Activated T-helper 1 cell treated with anti-CD3 and anti-CD28 coated beads, Interleukin-2, amount 50 U/mL, for 16 hours (primary cell): ENCODE measurements around the gene CD7.

ENCODE experiments used
- DNase-seq, 2 donors: peaks; one replicate each; pipeline ENCODE4 v3.0.0-alpha.2; 2020; ENCODE audit warnings: low read depth in 1 of 2, low spot score in 1 of 2

The CD7 gene

DNA sequence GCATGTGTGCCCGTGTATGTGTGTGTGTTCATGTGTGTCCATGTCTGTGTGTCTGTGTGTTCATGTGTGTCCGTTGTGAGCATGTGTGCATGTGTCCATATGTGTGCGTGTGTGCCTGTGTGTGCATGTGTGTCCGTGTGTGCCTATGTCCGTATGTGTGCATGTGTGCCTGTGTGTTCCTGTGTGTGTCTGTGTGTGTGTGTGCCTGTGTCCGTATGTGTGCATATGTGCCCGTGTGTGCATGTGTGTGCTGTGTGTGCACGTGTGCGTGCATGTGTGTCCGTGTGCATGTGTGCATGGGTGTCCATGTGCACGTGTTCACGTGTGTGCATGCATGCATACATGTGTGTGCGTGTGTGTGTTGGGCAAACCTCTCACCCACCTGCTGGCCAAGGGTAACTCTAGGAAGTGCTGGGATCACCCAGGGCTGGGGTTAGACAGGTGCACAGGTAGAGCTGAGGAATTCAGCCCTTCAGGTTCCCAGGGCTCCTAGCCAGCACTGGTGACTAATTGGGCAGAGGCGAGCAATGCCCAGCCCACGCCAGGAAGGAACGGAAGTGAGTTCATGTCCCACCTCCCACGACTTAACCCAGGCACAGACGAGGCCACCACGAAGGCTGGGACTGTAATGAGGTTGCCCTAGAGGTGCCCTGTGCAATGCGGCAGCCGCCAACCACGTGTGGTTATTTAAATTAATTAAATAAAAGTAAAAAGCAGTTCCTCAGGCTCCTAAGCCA lies 35.7 kb downstream of the CD7 start:
- peak in 1 of 2 donors; percentile 42 for DNase-seq

DNA sequence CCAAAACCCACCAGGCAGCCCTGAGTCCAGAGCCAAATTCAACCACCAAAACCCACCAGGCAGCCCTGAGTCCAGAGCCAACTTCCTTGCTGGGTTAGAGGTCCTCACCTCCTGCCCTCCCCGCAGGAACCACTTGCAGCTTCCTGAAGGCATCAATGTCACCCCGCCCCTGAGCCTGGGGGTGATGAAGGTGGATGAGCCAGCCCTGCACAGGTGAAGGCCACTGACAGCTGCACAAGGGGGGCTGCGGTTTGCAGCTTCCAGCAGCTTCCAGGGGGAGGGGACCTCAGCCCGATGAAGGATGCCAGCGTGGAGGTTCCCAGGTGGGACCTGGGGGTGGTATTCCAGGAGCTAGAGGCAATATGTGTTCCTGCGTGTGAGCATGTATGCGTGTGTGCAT lies 36.3 kb downstream of the CD7 start:
- no peak for DNase-seq

DNA sequence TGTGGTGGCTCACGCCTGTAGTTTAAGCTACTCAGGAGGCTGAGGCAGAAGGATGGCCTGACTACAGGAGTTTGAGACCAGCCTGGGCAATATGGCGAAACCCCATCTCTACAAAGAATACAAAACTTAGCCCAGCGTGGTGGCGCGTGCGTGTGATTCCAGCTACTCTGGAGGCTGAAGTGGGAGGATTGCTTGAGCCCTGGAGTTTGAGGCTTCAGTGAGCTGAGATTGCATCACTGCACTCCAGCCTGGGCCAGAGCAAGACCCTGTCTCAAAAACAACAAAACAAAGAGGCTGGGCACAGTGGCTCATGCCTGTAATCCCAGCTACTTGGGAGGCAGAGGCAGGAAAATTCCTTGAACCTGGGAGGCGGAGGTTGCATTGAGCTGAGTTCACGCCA lies 36.9 kb downstream of the CD7 start:
- DNase-seq = no peak

DNA sequence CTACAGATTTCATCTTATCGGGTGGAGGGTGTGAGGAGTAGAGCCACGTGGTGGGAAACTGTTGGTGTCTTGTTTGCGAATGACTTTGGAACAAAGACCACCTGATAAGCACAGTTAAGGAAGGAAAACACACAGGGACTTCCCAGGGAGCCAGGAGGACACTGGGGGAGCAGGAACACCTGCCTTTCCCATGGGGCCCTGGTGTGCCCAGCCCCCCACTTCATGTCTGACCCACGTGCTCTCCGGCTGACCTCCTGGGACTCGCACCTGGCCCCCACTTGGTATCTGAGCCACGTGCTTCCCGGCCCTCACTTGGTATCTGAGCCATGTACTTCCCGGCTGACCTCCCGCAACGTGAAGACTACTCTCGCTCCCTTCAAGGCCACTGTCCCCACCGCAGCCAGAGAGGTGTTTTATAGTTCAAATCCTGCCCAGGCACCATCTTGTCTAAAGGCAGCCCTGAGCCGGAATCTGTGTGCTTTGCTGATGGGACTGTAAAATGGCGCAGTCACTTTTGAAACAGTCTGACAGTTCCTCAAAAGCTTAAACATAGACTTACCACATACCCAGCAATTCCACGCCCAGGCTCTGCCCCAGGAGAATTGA lies 38.5 kb downstream of the CD7 start:
- DNase-seq = no peak

DNA sequence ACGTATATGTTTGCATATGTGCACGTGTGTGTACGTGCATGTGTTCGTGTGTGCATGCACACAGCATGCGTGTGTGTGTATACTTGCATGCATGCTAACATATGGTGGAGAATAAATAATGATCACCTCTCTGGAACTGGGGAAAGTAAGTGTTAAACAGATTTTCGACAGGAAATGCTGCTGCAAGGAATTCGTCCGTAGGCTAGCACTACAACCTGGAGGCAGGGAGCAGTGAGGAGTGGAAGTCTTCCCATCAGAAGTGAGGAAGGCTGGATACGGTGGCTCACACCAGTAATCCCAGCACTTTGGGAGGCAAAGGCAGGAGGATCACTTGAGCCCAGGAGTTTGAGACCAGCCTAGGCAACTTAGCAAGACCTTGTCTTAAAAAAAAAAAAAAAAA lies 39.1 kb downstream of the CD7 start:
- DNase-seq = no peak

GRCh38 chr17:82277851-82278250 lies 39.6 kb downstream of the CD7 start:
- no peak for DNase-seq

DNA sequence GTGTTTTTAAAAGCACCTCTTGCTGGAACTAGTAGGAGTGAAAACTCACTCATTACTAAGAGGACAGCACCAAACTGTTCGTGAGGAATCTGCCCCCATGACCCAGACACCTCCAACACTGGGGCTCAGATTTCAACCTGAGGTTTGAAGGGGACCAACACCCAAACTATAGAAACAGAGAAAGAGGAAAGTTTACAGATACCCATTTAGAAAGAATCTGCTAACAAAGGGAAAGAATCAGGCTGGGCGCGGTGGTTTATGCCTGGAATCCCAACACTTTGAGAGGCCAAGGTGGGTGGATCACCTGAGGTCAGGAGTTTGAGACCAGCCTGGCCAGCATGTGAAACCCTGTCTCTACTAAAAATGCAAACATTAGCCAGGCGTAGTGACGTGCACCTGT lies 40.5 kb downstream of the CD7 start:
- DNase-seq = no peak

GRCh38 chr17:82275326-82275725 lies 42.1 kb downstream of the CD7 start:
- DNase-seq = no peak

DNA sequence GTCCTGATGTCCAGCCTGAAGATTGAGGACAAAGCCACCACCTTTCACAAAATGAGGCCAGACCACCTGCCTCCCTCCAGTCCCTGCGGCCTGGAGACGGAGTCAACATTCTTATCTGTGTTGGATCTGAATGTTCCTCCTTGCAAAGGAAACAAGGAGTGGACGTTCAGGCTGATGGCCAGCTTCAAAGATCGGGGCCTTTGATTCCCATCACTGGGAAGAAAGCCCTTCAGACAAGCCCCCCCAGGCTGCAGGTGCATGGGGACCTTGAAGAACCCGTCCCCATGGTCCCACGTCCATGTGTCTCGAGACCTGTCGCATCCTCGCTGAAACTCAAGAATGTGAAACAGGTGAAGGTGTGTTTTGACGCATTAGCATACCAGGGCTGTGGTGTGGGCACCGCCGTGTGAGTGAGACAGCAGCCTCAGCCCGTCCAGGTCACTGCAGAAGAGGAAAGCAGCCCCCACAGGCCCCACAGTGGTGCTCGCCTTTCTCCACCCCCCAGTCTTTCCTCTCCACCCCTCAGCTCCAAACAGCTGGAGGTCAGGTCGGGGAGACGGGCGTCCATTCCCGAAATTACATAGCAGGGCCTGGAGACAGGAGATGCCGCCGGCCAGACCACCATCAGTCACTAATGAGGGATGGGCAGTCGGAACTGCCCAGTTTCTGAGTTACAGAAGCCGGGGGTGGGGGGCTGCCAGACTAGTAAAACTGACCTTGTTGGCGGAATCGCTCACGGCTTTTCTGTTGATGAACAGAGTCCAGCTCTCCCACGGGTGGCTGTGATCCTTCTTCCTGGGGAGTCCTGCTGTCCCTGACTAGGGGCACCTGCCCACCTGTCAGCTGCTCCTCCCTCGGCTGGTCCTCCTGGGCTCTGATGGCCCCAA lies 43.0 kb downstream of the CD7 start:
- DNase-seq = no peak

DNA sequence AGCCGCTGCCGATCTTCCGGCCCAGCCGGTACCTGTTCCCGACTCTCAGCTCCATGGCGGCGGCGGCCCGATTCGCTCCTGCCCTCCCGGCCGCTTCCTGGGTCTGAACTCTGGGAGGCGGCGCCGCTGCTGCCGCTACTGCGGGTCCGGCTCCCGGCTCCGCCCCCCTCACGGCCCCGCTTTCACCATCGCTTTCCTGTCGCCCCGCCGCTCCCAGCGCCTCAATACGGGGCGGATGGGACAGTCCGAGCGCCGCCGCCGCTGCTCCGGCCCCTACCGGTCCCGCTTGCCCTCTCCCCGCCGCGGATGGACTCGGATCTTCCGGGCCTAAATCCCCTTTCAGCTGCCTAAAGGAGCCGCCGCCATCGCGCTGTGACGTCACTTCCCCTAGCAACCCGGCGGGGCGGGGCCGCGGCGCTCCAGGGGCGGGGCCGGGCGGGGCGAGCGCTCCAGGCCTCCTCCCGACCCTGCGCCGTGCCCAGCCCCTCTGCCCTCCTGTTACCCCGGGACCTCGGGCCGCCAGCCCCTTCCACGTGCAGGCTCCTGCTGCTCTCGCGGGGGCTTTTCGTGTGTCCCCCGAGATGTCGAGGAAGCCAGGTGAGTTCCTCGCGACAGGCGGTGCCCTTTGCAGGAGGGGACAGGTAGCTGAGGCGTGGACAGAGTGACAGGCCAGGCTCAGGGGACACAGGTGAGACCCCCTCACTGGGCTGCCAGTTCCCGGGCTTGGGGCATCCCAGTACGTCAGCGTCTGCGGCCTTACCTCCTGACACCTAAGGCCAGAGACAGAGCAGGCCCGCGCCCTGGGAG lies 43.9 kb downstream of the CD7 start, which contains the start of gene CSNK1D:
Gene CSNK1D, minus strand, starts transcription at position 374 of the 807 bp plus-strand sequence. Its CDS starts 319 bp downstream, at position 55.
- peak; percentile 86 to 87 for DNase-seq

- DNase-seq = peak in 1 of 2 donors; percentile 14
These were observed 44.7 kb downstream of the CD7 start for GRCh38 chr17:82272495-82273326.

DNA sequence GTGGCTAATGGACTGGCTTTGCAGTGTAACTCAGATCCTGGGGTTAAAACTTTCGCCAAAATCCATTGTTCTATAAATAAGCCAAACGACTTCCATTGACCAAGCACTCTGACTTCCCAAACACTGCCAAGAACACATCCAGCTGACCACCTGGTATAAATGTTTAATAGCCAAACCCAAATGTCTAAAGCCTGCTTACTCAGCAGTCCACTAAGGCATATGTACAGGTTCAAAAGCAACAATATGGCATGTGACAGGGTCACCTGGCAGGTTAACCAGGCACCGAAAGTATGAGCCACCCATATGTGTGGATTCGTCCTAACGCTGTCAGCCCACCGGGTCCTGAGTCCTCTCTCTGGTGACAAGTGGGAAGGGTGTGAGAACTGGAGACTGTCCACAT lies 46.0 kb downstream of the CD7 start:
- no peak for DNase-seq

DNA sequence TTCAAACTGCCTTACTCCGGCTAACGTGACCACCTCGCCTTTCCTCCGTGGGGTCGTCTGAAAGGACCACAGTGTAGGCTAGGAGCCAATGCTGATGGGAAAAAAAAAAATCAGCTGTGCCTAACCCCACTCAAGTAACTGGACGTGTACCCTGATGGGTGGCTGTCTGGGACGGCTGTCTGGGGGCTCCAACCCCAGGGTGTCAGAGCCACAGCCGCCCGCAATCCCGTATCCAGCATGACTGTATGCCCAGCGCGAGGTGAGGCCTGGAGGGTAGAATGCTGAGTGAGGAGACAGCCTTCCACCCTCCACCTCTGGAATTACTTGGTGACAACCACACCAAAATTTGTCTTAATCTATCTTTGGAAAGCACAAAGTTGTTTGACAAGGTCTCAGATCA lies 46.8 kb downstream of the CD7 start:
- no peak for DNase-seq

- DNase-seq = no peak
These were observed 47.4 kb downstream of the CD7 start for GRCh38 chr17:82269882-82270500.

DNA sequence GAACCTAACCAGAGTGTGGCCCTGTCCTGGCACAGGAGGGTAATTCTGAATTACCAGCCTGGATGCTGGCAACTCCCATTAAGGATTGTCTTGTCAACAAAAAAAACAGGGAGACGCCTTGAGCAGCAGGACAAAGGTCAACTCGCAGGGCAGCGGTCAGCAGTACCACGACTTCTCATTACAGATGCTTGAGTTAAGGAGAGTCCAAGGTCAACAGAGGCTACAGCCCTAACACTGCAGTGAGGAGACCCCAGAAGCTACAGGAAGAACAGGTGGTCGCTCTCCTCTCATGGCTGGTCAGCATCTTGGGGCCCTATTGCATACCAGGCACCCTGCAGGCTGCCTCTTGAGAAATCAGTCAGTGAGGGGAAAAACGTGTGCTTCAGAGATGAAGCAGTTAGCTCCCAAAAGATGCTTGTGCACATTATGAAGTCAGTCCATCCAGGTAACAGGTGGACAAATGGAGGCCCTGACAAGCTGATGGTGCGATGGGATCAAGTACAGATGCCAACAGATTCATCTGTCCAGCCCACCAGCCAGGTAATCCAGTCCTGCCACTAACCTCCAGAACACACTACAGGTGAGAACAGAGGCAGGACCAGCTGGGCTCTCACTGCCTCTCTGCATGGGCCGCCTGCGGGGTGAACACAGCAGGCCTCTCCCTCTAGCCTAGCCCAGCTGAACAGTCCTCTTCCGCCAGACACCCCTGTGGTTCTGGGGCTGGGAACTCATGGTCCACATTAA lies 48.1 kb downstream of the CD7 start:
- DNase-seq = no peak

DNA sequence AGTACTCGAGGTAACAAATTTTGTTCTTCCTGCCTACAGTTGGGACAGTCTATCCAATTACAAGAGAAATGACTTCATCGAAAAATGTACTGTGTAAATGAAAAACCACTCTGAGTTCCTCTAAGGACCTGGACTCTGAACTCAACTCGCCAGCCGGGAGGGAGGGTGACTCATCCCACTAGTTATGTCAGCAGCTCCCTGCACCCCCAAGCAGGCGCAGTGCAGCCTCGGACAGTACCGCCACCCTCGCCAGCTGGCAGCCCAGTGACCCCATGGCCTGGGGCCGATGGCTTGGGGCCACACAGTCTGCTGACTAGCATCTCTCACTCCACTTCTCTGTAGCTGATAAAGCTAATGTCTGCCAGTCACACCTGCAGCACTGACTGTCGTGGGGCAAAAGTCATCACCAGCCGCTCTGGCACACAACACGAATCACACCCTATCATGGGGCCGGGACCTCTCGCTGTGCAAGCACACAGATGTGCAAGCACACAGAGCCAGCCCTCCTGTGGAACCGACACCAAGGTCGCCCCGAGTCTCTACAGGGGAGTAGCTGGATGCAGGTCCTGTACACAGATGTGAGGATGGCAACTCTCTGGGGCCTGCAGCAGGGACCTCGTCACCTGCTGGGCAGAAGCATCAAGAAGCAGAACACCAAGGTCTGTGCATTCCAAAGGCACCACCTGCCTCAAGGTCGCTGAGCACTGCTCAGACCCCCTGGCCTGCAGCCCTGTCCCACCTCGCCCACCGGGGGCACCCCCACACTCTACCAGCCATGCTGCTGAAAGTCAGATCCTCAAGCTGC lies 49.6 kb downstream of the CD7 start:
- DNase-seq = no peak

DNA sequence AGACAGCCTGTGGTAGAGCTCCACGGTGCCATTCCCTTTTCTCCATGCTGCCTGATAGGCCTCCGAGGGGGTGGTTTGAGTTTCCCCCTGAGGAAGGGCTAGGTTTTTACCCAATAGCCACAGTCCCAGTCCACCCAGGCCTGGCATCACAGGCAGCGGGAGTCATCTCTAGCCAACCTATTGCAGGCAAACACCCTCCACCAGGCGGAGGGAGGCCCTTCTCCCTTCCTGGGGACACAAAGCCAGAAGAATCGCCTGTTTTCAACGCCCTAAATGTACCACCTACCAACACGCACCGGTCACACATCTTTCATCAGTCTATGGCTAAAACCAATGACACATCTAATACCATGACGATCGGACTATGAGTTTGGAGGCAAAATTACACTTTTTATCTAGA lies 51.3 kb downstream of the CD7 start:
- DNase-seq = no peak
